Parathyroid adenoma (tissue), 2 donors: Measurements from ENCODE around the gene CDCP1.

Experiments
- H2AFZ ChIP-seq: fragments of 300-600 bp; sonication (generic); one replicate; pipeline ENCODE4 v1.7.0; 2017; ENCODE audit warnings: antibody characterized with exemption, mild to moderate bottlenecking
- H3K27ac ChIP-seq: fragments of 300-600 bp; sonication (generic); one replicate; pipeline ENCODE4 v1.7.0; 2017
- H3K27me3 ChIP-seq: fragments of 300-600 bp; sonication (generic); one replicate; pipeline ENCODE4 v1.7.0; 2017; ENCODE audit warnings: low read length; ENCODE audit not compliant: control insufficient read depth, insufficient read depth
- H3K36me3 ChIP-seq: fragments of 300-600 bp; sonication (generic); one replicate; pipeline ENCODE4 v1.7.0; 2017; ENCODE audit warnings: low read length; ENCODE audit not compliant: control insufficient read depth, insufficient read depth
- H3K4me1 ChIP-seq: fragments of 300-600 bp; sonication (generic); one replicate; pipeline ENCODE4 v1.7.0; 2017; ENCODE audit warnings: control low read depth
- H3K4me2 ChIP-seq: fragments of 300-600 bp; sonication (generic); one replicate; pipeline ENCODE4 v1.7.0; 2017; ENCODE audit warnings: low read length
- H3K4me3 ChIP-seq: fragments of 300-600 bp; sonication (generic); one replicate; pipeline ENCODE4 v1.7.0; 2017; ENCODE audit warnings: low read depth, low read length
- H3K79me2 ChIP-seq: fragments of 300-600 bp; sonication (generic); one replicate; pipeline ENCODE4 v1.7.0; 2017; ENCODE audit warnings: control low read depth
- H3K9ac ChIP-seq: fragments of 300-600 bp; sonication (generic); one replicate; pipeline ENCODE4 v1.7.0; 2017; ENCODE audit warnings: mild to moderate bottlenecking
- H3K9me3 ChIP-seq: fragments of 300-600 bp; sonication (generic); one replicate; pipeline ENCODE4 v1.7.0; 2017; ENCODE audit warnings: low read length; ENCODE audit not compliant: control insufficient read depth
- CTCF ChIP-seq: fragments of 300-600 bp; sonication (generic); IDR thresholded peaks from one replicate; pipeline ENCODE4 v1.7.0; 2017; ENCODE audit warnings: antibody characterized with exemption, mild to moderate bottlenecking
- donor health status: primary hyperparathyroidism.

Gene CDCP1

GRCh38 chr3:45090855-45091254, 55.3 kb downstream of the CDCP1 start:
- Histone ChIP-seq H3K9ac (no peak overlapping the region), H3K4me3 (no peak overlapping the region), H3K27me3 (no peaks in the 10 kb centered on the region), H3K4me2 (no peak overlapping the region), H3K27ac (no peak overlapping the region), H3K4me1 (peaks cover 8% of the 10 kb centered on the region), H3K9me3 (no peaks in the 10 kb centered on the region), H3K79me2 (no peaks in the 10 kb centered on the region), H3K36me3 (no peaks in the 10 kb centered on the region), H2AFZ (no peak overlapping the region)
- no peak for TF ChIP-seq CTCF

GRCh38 chr3:45088543-45089358, 57.4 kb downstream of the CDCP1 start:
- no peak overlapping the region for H3K27ac ChIP-seq
- no peak for TF ChIP-seq CTCF
- no peak overlapping the region for H3K4me2 ChIP-seq
- H3K4me3 ChIP-seq = no peak overlapping the region
- no peaks in the 10 kb centered on the region for H3K36me3 ChIP-seq
- H3K27me3 ChIP-seq = no peaks in the 10 kb centered on the region
- no peaks in the 10 kb centered on the region for H3K9me3 ChIP-seq
- no peak overlapping the region for H3K9ac ChIP-seq
- H3K4me1 ChIP-seq = peaks cover 8% of the 10 kb centered on the region
- no peak overlapping the region for H2AFZ ChIP-seq
- H3K79me2 ChIP-seq = no peaks in the 10 kb centered on the region

GRCh38 chr3:45087155-45087554, 59.0 kb downstream of the CDCP1 start:
- no peaks in the 10 kb centered on the region for H3K27me3 ChIP-seq
- H3K9ac ChIP-seq = no peak overlapping the region
- H3K36me3 ChIP-seq = no peaks in the 10 kb centered on the region
- H3K4me3 ChIP-seq = no peak overlapping the region
- no peak overlapping the region for H3K4me2 ChIP-seq
- H3K4me1 ChIP-seq = peaks cover 1% of the 10 kb centered on the region
- H3K79me2 ChIP-seq = no peaks in the 10 kb centered on the region
- no peak overlapping the region for H2AFZ ChIP-seq
- TF ChIP-seq CTCF = no peak
- H3K9me3 ChIP-seq = no peaks in the 10 kb centered on the region
- no peak overlapping the region for H3K27ac ChIP-seq

GRCh38 chr3:45084820-45085816, 61.1 kb downstream of the CDCP1 start:
- no peak for TF ChIP-seq CTCF
- no peak overlapping the region for H2AFZ ChIP-seq
- H3K4me2 ChIP-seq = no peak overlapping the region
- H3K4me3 ChIP-seq = no peak overlapping the region
- H3K9me3 ChIP-seq = no peaks in the 10 kb centered on the region
- no peaks in the 10 kb centered on the region for H3K4me1 ChIP-seq
- no peaks in the 10 kb centered on the region for H3K27me3 ChIP-seq
- no peaks in the 10 kb centered on the region for H3K79me2 ChIP-seq
- no peak overlapping the region for H3K9ac ChIP-seq
- H3K27ac ChIP-seq = no peak overlapping the region
- no peaks in the 10 kb centered on the region for H3K36me3 ChIP-seq
